Thoracic aorta (tissue), 2 donors: ENCODE results near the gene PKM. TPM values are rescaled to one million over a fixed set of nuclear protein-coding genes. Genes with fewer than 3 reads are reported as not detected.

ENCODE experiments used
- ATAC-seq: fragments of 150-250 bp; one replicate; pipeline ENCODE4 v1.8.0; 2017; ENCODE audit warnings: low read depth; ENCODE audit not compliant: insufficient number of reproducible peaks, low FRiP score
- DNase-seq: peaks from one replicate; pipeline ENCODE4 v3.0.0-alpha.2; 2020; ENCODE audit warnings: low spot score
- H3K27ac ChIP-seq, 2 donors: fragments of 200-600 bp; sonication (generic); 1 replicate in 1 of 2; 2 replicates in 1 of 2; pipeline ENCODE4 v1.5.1; 2016; ENCODE audit warnings: mild to moderate bottlenecking in 2 of 2, moderate library complexity in 2 of 2
- H3K27me3 ChIP-seq: fragments of 200-600 bp; sonication (generic); replicated peaks from 2 replicates; pipeline ENCODE4 v1.6.0; 2016; ENCODE audit warnings: mild to moderate bottlenecking; ENCODE audit not compliant: insufficient read depth
- H3K36me3 ChIP-seq: fragments of 200-600 bp; sonication (generic); one replicate; pipeline ENCODE4 v1.5.1; 2016
- H3K4me1 ChIP-seq, 2 donors: fragments of 200-600 bp; sonication (generic); 1 replicate in 1 of 2; 2 replicates in 1 of 2; pipeline versions ENCODE4 v1.5.1 to v1.6.0; 2016; ENCODE audit warnings: low read depth in 2 of 2, mild to moderate bottlenecking in 1 of 2; ENCODE audit not compliant: control insufficient read depth in 1 of 2
- H3K4me3 ChIP-seq: fragments of 200-600 bp; sonication (generic); 2 replicates; pipeline ENCODE4 v1.5.1; 2016; ENCODE audit warnings: mild to moderate bottlenecking
- H3K9me3 ChIP-seq: fragments of 200-600 bp; sonication (generic); 2 replicates; pipeline ENCODE4 v1.5.1; 2016
- total RNA-seq, 2 donors: library from RNA; depleted of rRNA; stranded (reverse); fragments of >200 nt; gene quantifications; one replicate each; pipeline versions ENCODE4 v1.1.0 to v1.2.3, GENCODE V29; 2016
- TF ChIP-seq, protein P1 (sequence below): fragments of 200-600 bp; sonication (generic); IDR thresholded peaks from one replicate; pipeline ENCODE4 v1.5.1; 2019; ENCODE audit warnings: antibody characterized with exemption

The PKM gene
- total RNA-seq, 2 donors from 2014 or later, result 515 to 544 TPM

DNA sequence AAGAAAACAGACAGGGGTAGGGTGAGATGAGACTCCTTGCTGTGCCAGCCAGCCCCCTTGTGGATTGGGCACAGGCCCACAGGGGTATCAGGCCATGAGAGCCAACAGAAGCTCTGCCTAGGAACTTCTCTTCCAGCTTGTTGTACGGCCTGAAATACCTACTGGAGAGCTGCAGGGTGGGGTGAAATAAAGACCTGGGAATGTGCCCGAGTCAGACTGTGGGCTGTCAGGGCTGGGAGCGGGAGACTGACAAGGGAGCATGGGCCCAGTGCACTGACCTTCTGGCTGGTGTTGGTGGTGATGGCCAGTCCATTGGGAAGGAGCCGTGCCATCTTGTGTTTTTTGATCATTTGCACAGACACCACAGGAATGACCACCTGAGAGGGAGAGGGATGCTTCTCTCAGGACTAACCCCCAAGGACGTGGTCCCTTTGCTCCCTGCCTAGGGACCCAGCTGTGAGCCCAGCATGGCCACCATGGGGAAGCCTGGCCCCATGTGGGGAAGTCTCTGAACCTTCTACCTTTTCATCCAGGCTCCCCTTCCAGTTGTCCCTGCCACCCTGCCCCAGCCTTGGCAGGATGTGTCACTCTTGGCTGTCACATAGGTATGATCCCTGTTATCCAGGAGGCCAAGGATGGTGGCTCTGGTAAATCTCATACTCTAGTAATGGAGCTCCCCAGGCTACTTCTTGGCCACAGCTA lies 64.1 kb downstream of the PKM start:
- TF ChIP-seq, protein P1, sequence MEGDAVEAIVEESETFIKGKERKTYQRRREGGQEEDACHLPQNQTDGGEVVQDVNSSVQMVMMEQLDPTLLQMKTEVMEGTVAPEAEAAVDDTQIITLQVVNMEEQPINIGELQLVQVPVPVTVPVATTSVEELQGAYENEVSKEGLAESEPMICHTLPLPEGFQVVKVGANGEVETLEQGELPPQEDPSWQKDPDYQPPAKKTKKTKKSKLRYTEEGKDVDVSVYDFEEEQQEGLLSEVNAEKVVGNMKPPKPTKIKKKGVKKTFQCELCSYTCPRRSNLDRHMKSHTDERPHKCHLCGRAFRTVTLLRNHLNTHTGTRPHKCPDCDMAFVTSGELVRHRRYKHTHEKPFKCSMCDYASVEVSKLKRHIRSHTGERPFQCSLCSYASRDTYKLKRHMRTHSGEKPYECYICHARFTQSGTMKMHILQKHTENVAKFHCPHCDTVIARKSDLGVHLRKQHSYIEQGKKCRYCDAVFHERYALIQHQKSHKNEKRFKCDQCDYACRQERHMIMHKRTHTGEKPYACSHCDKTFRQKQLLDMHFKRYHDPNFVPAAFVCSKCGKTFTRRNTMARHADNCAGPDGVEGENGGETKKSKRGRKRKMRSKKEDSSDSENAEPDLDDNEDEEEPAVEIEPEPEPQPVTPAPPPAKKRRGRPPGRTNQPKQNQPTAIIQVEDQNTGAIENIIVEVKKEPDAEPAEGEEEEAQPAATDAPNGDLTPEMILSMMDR, result no peak
- H3K36me3 ChIP-seq, result no peaks in the 10 kb centered on the region
- no peak for DNase-seq
- ATAC-seq, result no peak
- no peak overlapping the region for H3K27ac ChIP-seq
- peaks cover 0 to 12% of the 10 kb centered on the region in 2 donors for H3K4me1 ChIP-seq
- no peaks in the 10 kb centered on the region for H3K9me3 ChIP-seq
- no peak overlapping the region for H3K4me3 ChIP-seq
- H3K27me3 ChIP-seq, result no peaks in the 10 kb centered on the region

DNA sequence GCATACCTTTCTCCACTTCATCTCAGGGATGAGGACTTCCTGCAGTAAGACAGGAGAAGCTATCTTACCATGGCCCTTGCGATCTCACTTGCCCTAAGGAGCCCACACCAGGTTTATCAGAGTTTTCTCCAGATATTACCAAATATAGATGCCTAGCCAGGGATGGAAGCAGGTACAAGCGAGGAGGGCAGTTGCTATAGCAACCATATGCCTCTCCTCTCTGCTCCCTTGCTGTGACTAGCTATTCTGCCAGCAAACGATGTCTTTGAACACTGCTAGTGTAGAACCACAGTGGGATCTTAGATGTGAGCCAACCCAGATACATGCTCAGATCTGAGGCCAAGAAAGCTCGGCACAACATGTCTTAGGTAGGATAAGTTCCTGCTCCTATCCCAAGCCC lies 67.3 kb downstream of the PKM start:
- H3K27ac ChIP-seq, result no peak overlapping the region
- no peaks in the 10 kb centered on the region for H3K9me3 ChIP-seq
- TF ChIP-seq, protein P1, result no peak

DNA sequence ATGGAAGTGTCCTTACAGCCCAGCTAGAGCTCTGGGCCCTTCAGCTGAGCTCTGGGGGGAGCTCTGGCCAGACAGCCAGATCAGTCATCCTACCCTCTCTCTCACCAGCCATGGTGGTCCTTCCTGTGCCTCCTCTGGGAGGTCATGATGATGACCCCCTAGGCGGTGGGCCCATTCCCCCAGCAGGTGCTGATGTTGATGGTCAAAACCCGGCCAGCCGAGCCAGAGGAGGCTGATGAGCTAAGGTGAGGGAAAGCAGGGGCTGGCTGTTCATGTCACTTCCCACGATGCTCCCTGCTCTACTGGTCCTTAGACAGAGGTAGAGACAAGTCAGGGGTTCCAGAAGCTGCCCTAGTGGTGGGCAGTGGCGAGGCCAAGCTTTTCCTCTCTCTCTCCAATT lies 68.4 kb downstream of the PKM start:
- H3K4me3 ChIP-seq, result no peak overlapping the region
- no peak overlapping the region for H3K27ac ChIP-seq
- ATAC-seq (no peak), DNase-seq (no peak)
- H3K27me3 ChIP-seq, result no peaks in the 10 kb centered on the region
- H3K36me3 ChIP-seq, result no peaks in the 10 kb centered on the region
- H3K9me3 ChIP-seq, result no peaks in the 10 kb centered on the region
- H3K4me1 ChIP-seq, result no peaks in the 10 kb centered on the region
- TF ChIP-seq, protein P1, result no peak

More for the DNA sequence above, 67.3 kb downstream of the PKM start:
- Histone ChIP-seq H3K4me3 (no peak overlapping the region), H3K36me3 (no peaks in the 10 kb centered on the region), H3K27me3 (no peaks in the 10 kb centered on the region), H3K4me1 (peaks cover 0 to 8% of the 10 kb centered on the region in 2 donors)
- DNase-seq, result no peak
- no peak for ATAC-seq

DNA sequence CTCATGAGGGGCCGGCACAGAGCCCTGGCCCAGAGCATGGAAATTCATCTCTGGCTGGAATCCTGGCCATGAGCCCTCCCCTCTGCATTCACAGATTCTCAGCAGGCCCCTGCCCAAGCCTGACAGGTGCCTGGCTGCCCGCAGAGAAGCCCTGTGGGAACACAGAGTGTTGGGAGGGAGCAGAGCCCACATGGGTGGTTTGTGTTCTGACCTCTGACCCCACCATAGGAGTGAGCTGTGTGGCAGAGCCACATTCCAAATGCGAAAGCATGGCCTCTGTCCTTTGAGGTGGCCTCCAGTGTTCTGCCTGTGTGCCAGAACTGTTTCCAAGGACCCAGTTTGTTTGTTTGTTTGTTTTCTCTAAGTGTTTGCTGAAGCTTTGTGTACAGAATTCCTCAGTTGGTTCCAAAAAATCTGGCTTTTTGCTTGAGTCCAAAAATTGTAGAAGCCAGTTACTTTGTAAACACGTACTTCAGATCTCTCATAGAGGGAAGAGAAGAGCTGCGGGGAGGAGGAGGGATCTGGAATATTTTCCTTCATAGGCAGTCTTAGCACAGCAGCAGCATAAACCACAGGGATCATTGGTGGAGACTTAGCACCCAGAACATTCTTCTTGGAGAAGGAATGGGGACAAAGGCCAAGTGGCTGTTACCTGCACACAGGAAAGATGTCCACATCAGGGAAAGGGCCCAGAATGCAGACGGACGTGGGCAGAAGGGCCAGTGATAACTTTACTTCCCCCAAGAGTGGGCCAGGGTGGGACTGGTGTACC lies 69.4 kb downstream of the PKM start:
- Histone ChIP-seq H3K27me3 (no peaks in the 10 kb centered on the region), H3K4me3 (no peak overlapping the region), H3K4me1 (peaks cover 0 to under 1% of the 10 kb centered on the region in 2 donors), H3K27ac (no peak overlapping the region), H3K9me3 (no peaks in the 10 kb centered on the region), H3K36me3 (no peaks in the 10 kb centered on the region)
- DNase-seq (no peak), ATAC-seq (no peak)
- TF ChIP-seq, protein P1, result no peak

DNA sequence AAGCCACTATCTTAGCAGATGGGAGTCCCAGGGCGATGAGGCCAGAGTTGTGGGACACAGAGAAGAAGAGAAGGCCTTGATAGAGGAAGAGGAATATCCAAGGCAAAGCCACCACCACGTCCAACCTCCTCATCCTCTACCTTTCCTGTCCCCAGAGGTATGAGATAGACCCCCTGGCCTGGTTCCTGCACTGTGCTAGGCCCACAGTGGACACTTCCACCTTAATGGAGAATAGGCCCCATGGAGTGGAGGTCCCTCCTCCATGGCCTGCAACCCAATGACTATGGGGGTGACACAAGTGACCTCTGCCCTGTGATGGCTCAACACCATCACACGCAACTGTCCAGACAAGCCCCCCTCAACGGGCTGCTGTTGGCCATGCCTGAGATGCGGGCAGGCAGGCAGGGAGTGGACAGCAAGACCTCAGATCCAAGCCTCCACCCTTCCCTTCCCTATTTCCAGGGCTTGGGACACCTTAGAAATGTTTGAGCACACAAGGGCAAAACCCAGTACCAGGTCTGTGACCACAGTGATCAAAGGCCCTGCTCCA lies 70.2 kb downstream of the PKM start:
- no peak overlapping the region for H3K4me3 ChIP-seq
- no peak overlapping the region for H3K27ac ChIP-seq
- no peaks in the 10 kb centered on the region for H3K27me3 ChIP-seq
- H3K9me3 ChIP-seq, result no peaks in the 10 kb centered on the region
- no peak for DNase-seq
- peaks cover 0 to 5% of the 10 kb centered on the region in 2 donors for H3K4me1 ChIP-seq
- H3K36me3 ChIP-seq, result no peaks in the 10 kb centered on the region
- TF ChIP-seq, protein P1, result no peak
- no peak for ATAC-seq
